H1 (cell line): Measurements from ENCODE around the gene ADAM12. TPM values are rescaled to one million over a fixed set of nuclear protein-coding genes. Genes with fewer than 3 reads are reported as not detected.

Experiments
- CTCF ChIA-PET: fragments of 300-600 bp; sonication (Branson Sonifier 250); formaldehyde crosslinking; loops from one replicate; lab custom pipeline; 2021; ENCODE audit not compliant: partially characterized antibody; lab: Charles Lee
- POLR2A ChIA-PET: fragments of 300-600 bp; sonication (Branson Sonifier 250); formaldehyde crosslinking; loops from one replicate; lab custom pipeline; 2021; ENCODE audit warnings: inconsistent platforms; ENCODE audit not compliant: partially characterized antibody; lab: Charles Lee
- DNase-seq, 2 experiments: peaks; one replicate each; pipeline versions ENCODE4 v3.0.0 to v3.0.0-alpha.2; 2010 to 2022; ENCODE audit warnings: low spot score in 2 of 2, low read depth in 1 of 2, mixed read lengths in 1 of 2
- FAIRE-seq: peaks from 2 replicates; lab custom pipeline; 2011; peaks lifted over from hg19 to GRCh38; lab: Jason Lieb, UNC
- H2AFZ ChIP-seq: 2 replicates; pipeline ENCODE4 v1.8.1; 2012; ENCODE audit warnings: low read length, inconsistent platforms
- H2AK5ac ChIP-seq: 2 replicates; pipeline ENCODE4 v1.6.1; 2013; ENCODE audit warnings: low read depth, low read length
- H2BK120ac ChIP-seq: replicated peaks from 2 replicates; pipeline ENCODE3; 2013; ENCODE audit warnings: low read depth, low read length, inconsistent platforms
- H2BK12ac ChIP-seq: 2 replicates; pipeline ENCODE4 v1.6.1; 2013; ENCODE audit warnings: low read depth, low read length
- H2BK15ac ChIP-seq: 2 replicates; pipeline ENCODE4 v1.6.1; 2013; ENCODE audit warnings: low read length
- H2BK20ac ChIP-seq: 2 replicates; pipeline ENCODE4 v1.6.1; 2013; ENCODE audit warnings: low read length
- H2BK5ac ChIP-seq: 2 replicates; pipeline ENCODE4 v1.6.1; 2013; ENCODE audit warnings: low read depth, low read length
- H3K14ac ChIP-seq: 2 replicates; pipeline ENCODE4 v1.6.1; 2013; ENCODE audit warnings: inconsistent platforms; ENCODE audit not compliant: insufficient read length
- H3K18ac ChIP-seq: 2 replicates; pipeline ENCODE4 v1.6.1; 2013; ENCODE audit warnings: low read length; ENCODE audit errors: extremely low read depth
- H3K23ac ChIP-seq: 2 replicates; pipeline ENCODE4 v1.6.1; 2013; ENCODE audit warnings: inconsistent platforms; ENCODE audit not compliant: insufficient read length
- H3K23me2 ChIP-seq: 2 replicates; pipeline ENCODE4 v1.6.1; 2013; ENCODE audit warnings: low read depth, low read length
- H3K27ac ChIP-seq: 2 replicates; pipeline ENCODE4 v1.6.1; 2011; ENCODE audit warnings: low read depth, low read length, inconsistent platforms
- H3K27me3 ChIP-seq, 4 experiments: replicated peaks in 1 of 4; 1 replicate in 1 of 4; 2 replicates in 3 of 4; pipeline versions ENCODE4 v1.6.1 to v1.8.1; 2011 to 2013; ENCODE audit warnings: low read length in 3 of 4, mild to moderate bottlenecking in 3 of 4, inconsistent platforms in 2 of 4, mixed read lengths in 2 of 4, moderate library complexity in 1 of 4; ENCODE audit not compliant: control insufficient read depth in 3 of 4, insufficient read depth in 3 of 4; ENCODE audit errors: extremely low read depth in 1 of 4
- H3K36me3 ChIP-seq, 4 experiments: 2 replicates each; pipeline versions ENCODE4 v1.6.1 to v1.8.1; 2011 to 2013; ENCODE audit warnings: mild to moderate bottlenecking in 4 of 4, low read length in 3 of 4, moderate library complexity in 2 of 4, control low read depth in 1 of 4, inconsistent platforms in 1 of 4; ENCODE audit not compliant: insufficient read depth in 4 of 4, control insufficient read depth in 2 of 4
- H3K4ac ChIP-seq: replicated peaks from 2 replicates; pipeline ENCODE3; 2013; ENCODE audit warnings: low read length, low read depth, mixed read lengths, inconsistent platforms; ENCODE audit not compliant: insufficient read length
- H3K4me1 ChIP-seq, 4 experiments: replicated peaks in 1 of 4; 1 replicate in 1 of 4; 2 replicates in 3 of 4; pipeline versions ENCODE4 v1.6.1 to v1.8.1; 2011 to 2013; ENCODE audit warnings: low read length in 3 of 4, inconsistent platforms in 2 of 4, mixed read lengths in 1 of 4; ENCODE audit not compliant: insufficient read depth in 4 of 4, control insufficient read depth in 3 of 4
- H3K4me2 ChIP-seq, 2 experiments: 2 replicates each; pipeline versions ENCODE4 v1.6.1 to v1.8.1; 2011 to 2013; ENCODE audit warnings: low read depth in 2 of 2, low read length in 2 of 2, control low read depth in 1 of 2, inconsistent platforms in 1 of 2, mild to moderate bottlenecking in 1 of 2; ENCODE audit not compliant: insufficient read depth in 1 of 2
- H3K4me3 ChIP-seq, 4 experiments: fragments of 200-600, 300-600 bp in 1 of 4; sonication (generic), shearing (Covaris generic), sonication (Bioruptor Twin) in 1 of 4; 2 replicates each; pipeline versions ENCODE4 v1.5.1 to v1.8.1; 2011 to 2016; ENCODE audit warnings: low read length in 4 of 4, low read depth in 3 of 4, control low read depth in 2 of 4, inconsistent platforms in 2 of 4, mild to moderate bottlenecking in 2 of 4, mixed read lengths in 1 of 4, moderate library complexity in 1 of 4; ENCODE audit not compliant: insufficient read depth in 2 of 4; ENCODE audit errors: extremely low read depth in 1 of 4
- H3K56ac ChIP-seq: replicated peaks from 2 replicates; pipeline ENCODE3; 2013; ENCODE audit warnings: low read depth, mild to moderate bottlenecking, mixed read lengths, low read length, inconsistent platforms; ENCODE audit not compliant: insufficient read length
- H3K79me1 ChIP-seq: 2 replicates; pipeline ENCODE4 v1.6.1; 2013; ENCODE audit warnings: low read depth, low read length, control low read depth
- H3K79me2 ChIP-seq, 2 experiments: 2 replicates each; pipeline versions ENCODE4 v1.6.1 to v1.8.1; 2012 to 2013; ENCODE audit warnings: low read length in 2 of 2, mild to moderate bottlenecking in 2 of 2, inconsistent platforms in 1 of 2; ENCODE audit not compliant: insufficient read depth in 2 of 2, control insufficient read depth in 1 of 2
- H3K9ac ChIP-seq, 4 experiments: replicated peaks in 1 of 4; 1 replicate in 1 of 4; 2 replicates in 3 of 4; pipeline versions ENCODE4 v1.6.1 to v1.8.1; 2011 to 2013; ENCODE audit warnings: low read depth in 3 of 4, low read length in 3 of 4, control low read depth in 2 of 4, mild to moderate bottlenecking in 2 of 4, moderate library complexity in 2 of 4, inconsistent platforms in 1 of 4; ENCODE audit errors: extremely low read depth in 1 of 4
- H3K9me3 ChIP-seq, 2 experiments: 2 replicates each; pipeline versions ENCODE4 v1.6.1 to v1.8.1; 2012 to 2013; ENCODE audit warnings: mild to moderate bottlenecking in 2 of 2, moderate library complexity in 2 of 2, control low read depth in 1 of 2, inconsistent platforms in 1 of 2, low read depth in 1 of 2, low read length in 1 of 2, mixed read lengths in 1 of 2; ENCODE audit not compliant: insufficient read depth in 2 of 2
- H4K20me1 ChIP-seq, 2 experiments: replicated peaks in 1 of 2; 2 replicates each; pipeline versions ENCODE3 to v1.8.1; 2011 to 2013; ENCODE audit warnings: inconsistent platforms in 2 of 2, low read length in 2 of 2, mild to moderate bottlenecking in 1 of 2; ENCODE audit not compliant: insufficient read depth in 2 of 2, control insufficient read depth in 1 of 2
- H4K5ac ChIP-seq: 2 replicates; pipeline ENCODE4 v1.6.1; 2013; ENCODE audit warnings: low read length, low read depth, mixed read lengths, inconsistent platforms; ENCODE audit not compliant: insufficient read length
- H4K8ac ChIP-seq: 2 replicates; pipeline ENCODE4 v1.8.0; 2013; ENCODE audit warnings: mild to moderate bottlenecking, moderate library complexity, low read length, inconsistent platforms; ENCODE audit not compliant: insufficient read depth; ENCODE audit errors: extremely low read depth
- H4K91ac ChIP-seq: replicated peaks from 2 replicates; pipeline ENCODE3; 2013; ENCODE audit warnings: low read length, mixed read lengths, inconsistent platforms; ENCODE audit not compliant: insufficient read length
- CEBPB ChIP-seq: IDR thresholded peaks from 2 replicates; pipeline ENCODE4 v1.6.1; 2012; ENCODE audit warnings: low read depth, low read length
- GABPA ChIP-seq: IDR thresholded peaks from 2 replicates; pipeline ENCODE4 v1.6.1; 2011; ENCODE audit warnings: mild to moderate bottlenecking, low read length, moderate library complexity, borderline replicate concordance; ENCODE audit not compliant: insufficient read depth
- HDAC6 ChIP-seq: IDR thresholded peaks from one replicate; pipeline ENCODE4 v1.7.1; 2012; ENCODE audit warnings: low read depth, mild to moderate bottlenecking, inconsistent platforms, low read length, moderate library complexity
- POLR2A ChIP-seq, 2 experiments: IDR thresholded peaks; 1 replicate in 1 of 2; 2 replicates in 1 of 2; pipeline ENCODE4 v1.6.1; 2011; ENCODE audit warnings: low read depth in 2 of 2, low read length in 2 of 2, mild to moderate bottlenecking in 2 of 2; ENCODE audit errors: control extremely low read depth in 1 of 2
- RBBP5 ChIP-seq: IDR thresholded peaks from 2 replicates; pipeline ENCODE4 v1.7.1; 2012; ENCODE audit warnings: low read depth, mild to moderate bottlenecking, inconsistent platforms, low read length, moderate library complexity, borderline replicate concordance
- SP1 ChIP-seq: IDR thresholded peaks from 2 replicates; pipeline ENCODE4 v1.6.1; 2011; ENCODE audit warnings: low read depth, low read length
- TAF7 ChIP-seq: optimal IDR thresholded peaks from 2 replicates; pipeline ENCODE3; 2011; ENCODE audit warnings: low read depth, mild to moderate bottlenecking, inconsistent platforms, low read length, moderate library complexity, borderline replicate concordance
- TCF12 ChIP-seq: IDR thresholded peaks from 2 replicates; pipeline ENCODE4 v1.6.1; 2011; ENCODE audit warnings: low read depth, mild to moderate bottlenecking, low read length
- WGBS, 2 experiments: shearing (Covaris generic) in 1 of 2; methylation state at CpG; one replicate each; pipeline versions ENCODE4 v1.1.6 to v1.1.7; 2013 to 2015; ENCODE audit warnings: low lambda C conversion rate in 2 of 2, mixed read lengths in 2 of 2, inconsistent platforms in 1 of 2, low coverage in 1 of 2, missing lambda C conversion rate in 1 of 2; ENCODE audit not compliant: insufficient replicate concordance in 2 of 2, insufficient coverage in 1 of 2, insufficient read length in 1 of 2; ENCODE audit errors: extremely low coverage in 1 of 2, missing lambda C conversion rate in 1 of 2; 5-methylcytosine and 5-hydroxymethylcytosine counted together
- polyA plus RNA-seq, 7 experiments: library from polyadenylated mRNA; depleted of rRNA in 3 of 7; stranded (reverse) in 5 of 7; unstranded in 2 of 7; fragments of >200 nt in 5 of 7; fragments of 200-250 nt in 2 of 7; gene quantifications; 1 replicate in 5 of 7; 2 replicates in 1 of 7; 4 replicates in 1 of 7; pipeline versions ENCODE4 v1.2.1 to v1.2.3, GENCODE V29; 2011 to 2013; ENCODE audit warnings: missing spikeins in 2 of 7, mixed read lengths in 2 of 7
- total RNA-seq: library from RNA; stranded (reverse); fragmentation: NEBNext Ultra II Directional; extraction: Animal tissue kit (Norgen Biotek cat#: 25700); gene quantifications from 2 replicates; pipeline ENCODE4 v1.2.1, GENCODE V29; 2021

The ADAM12 gene
- total and polyA plus RNA-seq, 2 of the 8 experiments (the other 6 are each of a cell fraction or from before 2014, with no cell fraction given), result 0.07 to 0.17 TPM

GRCh38 chr10:126170371-126170770 is 217.9 kb downstream of the ADAM12 start:
- Histone ChIP-seq H2BK5ac (no peak overlapping the region), H2BK15ac (no peak overlapping the region), H3K4me3 (no peak overlapping the region), H3K79me1 (no peaks in the 10 kb centered on the region), H3K23ac (no peak overlapping the region), H3K23me2 (no peaks in the 10 kb centered on the region), H3K4ac (no peak overlapping the region), H4K5ac (no peak overlapping the region), H3K4me2 (no peak overlapping the region), H3K27ac (no peak overlapping the region), H3K9ac (no peak overlapping the region), H3K27me3 (no peaks in the 10 kb centered on the region), H2AK5ac (no peak overlapping the region), H2BK120ac (no peak overlapping the region), H3K79me2 (no peaks in the 10 kb centered on the region), H2BK20ac (no peak overlapping the region), H4K20me1 (no peaks in the 10 kb centered on the region), H3K36me3 (no peaks in the 10 kb centered on the region), H3K4me1 (peaks cover 0 to 6% (median 3%) of the 10 kb centered on the region in 4 experiments; a peak in 3 of 7 replicates)
- WGBS, 2 experiments, result 76% methylated on average over 4 of the region's 4 CpGs; no CpG with 5 or more reads in 1 of the 2 experiments
- DNase-seq (no peak), FAIRE-seq (no peak)
- CTCF ChIA-PET, result no interaction called here
- TF ChIP-seq RBBP5 (no peak), CEBPB (no peak), SP1 (no peak), POLR2A (IDR thresholded peaks at IDR 0.05; ENCODE audit: control extremely low read depth in 1 of 2, low read depth in 2 of 2, low read length in 2 of 2) (no peak), TAF7 (no peak), TCF12 (no peak), HDAC6 (no peak), GABPA (no peak)
- TF ChIP-seq, all 59 proteins: peak for 0
- no peak overlapping the region for H3K14ac ChIP-seq
- H3K9me3 ChIP-seq, result no peaks in the 10 kb centered on the region
- no peak overlapping the region for H2AFZ ChIP-seq
- H3K18ac ChIP-seq, result no peak overlapping the region
- H4K8ac ChIP-seq, result no peak overlapping the region
- no peak overlapping the region for H4K91ac ChIP-seq
- POLR2A ChIA-PET, result no interaction called here
- no peak overlapping the region for H3K56ac ChIP-seq
- H2BK12ac ChIP-seq, result no peak overlapping the region
